ENCODE measurements around the gene PLAC1.

Gene PLAC1

DNA sequence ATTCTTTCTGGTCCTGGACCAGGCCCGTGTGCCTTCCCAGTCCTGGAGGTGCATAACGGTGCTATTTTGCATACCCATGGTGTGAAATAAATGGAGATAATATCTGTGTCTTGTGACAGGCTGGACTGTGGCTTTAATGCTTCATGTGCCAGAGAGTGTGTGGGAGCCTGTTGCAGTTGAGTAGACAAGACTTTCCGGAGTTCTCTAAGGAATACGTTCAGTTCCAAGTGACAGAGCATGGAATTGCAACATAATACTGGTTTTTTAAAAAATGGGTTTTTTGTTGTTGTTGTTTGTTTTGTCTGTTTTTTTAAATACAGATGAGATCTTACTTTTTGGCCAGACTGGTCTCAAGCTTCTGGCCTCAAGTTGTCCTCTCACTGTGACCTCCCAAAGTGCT is 124.3 kb downstream of the PLAC1 start:
- no peak for DNase-seq

DNA sequence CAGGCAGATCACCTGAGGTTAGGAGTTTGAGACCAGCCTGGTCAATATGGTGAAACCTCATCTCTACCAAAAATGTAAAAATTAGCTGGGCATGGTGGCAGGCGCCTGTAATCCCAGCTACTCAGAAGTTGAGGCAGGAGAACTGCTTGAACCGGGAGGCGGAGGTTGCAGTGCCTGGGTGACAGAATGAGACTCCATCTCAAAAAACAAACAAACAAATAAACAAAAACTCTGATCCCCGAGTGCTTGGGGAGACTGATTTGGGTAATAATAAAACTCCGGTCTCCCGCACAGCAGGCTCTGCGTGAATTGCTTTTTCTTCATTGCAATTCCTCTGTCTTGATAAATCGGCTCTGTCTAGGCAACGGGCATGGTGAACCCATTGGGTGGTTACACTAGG is 124.9 kb downstream of the PLAC1 start:
- no peak for DNase-seq

DNA sequence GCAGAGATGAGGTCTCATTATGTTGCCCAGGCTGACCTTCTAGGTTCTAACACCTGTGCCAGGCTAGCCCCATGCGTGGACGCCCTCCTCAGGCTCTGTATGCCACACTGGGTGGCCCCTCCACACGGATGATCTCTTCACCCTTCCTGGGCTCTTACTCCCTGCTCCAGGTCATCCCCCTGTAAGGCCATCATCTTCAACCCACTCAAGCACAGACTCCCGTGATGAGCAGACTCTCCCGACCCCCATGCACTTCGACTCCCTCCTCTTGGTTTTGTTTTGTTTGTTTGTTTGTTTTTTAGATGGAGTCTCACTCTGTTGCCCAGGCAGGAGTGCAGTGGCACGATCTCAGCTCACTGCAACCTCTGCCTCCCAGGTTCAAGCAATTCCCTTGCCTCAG is 127.4 kb downstream of the PLAC1 start:
- DNase-seq: no peak

DNA sequence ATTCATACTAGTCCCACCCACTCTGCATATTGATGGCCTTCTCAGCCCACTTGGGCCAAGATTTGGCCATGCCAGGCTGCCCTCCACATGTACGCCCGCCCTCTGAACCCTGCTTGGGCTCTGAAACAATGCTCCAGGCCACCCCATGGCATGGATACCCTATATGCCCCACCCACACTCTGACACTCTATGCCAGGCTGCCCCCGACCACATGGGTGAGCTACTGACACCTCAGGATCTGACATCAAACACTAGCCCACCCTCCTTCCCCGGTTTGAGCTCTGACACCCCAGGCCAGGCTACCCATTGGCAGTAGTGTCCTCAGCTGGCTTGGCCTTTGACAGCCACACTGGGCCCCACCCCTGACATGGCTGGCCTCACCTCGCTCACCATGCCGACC is 128.8 kb downstream of the PLAC1 start:
- DNase-seq: no peak

DNA sequence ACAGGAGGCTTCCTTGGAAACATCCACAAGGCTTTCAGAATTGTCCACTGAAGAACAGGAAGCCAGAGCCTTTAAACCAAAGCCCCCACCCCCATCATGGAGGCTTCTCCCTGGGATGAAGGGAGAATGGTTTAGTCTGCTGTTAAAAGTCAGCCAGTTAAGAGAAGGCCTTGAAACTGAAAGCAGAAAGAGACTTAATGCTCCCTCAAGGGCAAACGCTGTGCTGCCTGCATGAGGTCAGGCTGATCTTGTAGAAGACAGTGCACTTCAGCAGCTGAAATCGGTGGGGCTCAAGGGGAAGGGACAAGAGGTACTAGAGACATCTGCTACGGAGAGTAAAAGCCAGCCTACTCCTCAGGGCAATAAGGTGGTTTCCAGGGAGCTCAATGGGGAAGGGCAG is 129.3 kb downstream of the PLAC1 start:
- DNase-seq: no peak

DNA sequence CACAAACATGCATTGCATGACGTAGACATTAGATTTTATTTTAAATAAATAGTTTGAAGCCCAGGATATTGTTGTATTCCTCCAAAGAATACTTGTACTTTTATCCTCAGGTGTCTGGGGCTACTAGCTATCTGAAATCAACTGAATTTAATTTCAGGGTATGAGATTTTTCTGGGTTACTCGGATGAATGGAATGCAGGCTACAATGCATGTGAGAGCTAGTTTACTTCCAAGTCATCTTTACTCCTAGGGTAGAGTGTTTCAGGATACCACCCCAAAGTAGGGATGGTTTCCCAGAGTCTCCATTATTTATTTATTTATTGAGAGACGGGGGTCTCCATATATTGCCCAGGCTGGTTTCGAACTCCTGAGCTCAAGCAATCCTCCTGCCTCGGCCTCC is 131.9 kb downstream of the PLAC1 start:
- DNase-seq: no peak

DNA sequence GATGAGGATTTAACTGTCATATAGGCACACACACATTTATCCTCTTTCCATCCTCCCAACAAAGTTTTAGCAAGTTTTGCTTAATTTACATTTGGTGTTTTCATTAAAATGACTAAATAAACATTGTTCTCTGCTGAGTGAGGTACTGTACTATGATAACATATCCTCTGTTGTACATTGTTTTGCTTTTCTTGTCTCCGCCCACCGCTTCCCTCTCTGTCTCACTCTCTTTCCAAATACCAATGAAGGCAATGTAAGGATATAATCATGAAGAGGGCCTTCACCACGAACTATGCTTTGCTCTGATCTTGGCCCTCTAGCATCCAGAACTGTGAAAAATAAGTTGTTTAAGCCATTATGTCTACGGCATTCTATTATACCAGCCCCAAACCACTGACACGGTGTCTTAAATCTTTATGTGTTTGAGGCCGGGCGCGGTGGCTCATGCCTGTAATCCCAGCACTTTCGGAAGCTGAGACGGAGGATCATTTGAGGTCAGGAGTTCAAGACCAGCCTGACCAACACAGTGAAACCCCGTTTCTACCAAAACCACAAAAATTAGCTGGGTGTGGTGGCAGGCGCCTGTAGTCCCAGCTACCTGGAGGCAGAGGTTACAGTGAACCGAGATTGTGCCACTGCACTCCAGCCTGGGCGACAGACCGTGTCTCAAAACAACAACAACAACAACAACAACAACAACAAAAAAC is 133.0 kb downstream of the PLAC1 start:
- peak; percentile 3 for DNase-seq

DNA sequence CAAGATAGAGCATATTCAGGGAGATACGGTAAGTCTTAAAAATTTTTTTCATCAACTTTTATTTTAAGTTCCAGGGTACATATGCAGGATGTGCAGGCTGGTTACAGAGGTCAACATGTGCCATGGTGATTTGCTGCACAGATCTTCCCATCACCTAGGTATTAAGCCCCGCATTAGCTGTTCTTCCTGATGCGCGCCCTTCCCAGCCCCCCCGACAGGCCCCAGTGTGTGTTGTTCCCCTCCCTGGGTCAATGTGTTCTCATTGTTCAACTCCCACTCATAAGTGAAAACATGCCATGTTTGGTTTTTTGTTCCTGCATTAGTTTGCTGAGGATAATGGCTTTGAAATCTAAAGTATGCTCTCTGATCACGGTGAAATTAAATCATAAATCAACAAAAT is 134.1 kb downstream of the PLAC1 start:
- no peak for DNase-seq

DNA sequence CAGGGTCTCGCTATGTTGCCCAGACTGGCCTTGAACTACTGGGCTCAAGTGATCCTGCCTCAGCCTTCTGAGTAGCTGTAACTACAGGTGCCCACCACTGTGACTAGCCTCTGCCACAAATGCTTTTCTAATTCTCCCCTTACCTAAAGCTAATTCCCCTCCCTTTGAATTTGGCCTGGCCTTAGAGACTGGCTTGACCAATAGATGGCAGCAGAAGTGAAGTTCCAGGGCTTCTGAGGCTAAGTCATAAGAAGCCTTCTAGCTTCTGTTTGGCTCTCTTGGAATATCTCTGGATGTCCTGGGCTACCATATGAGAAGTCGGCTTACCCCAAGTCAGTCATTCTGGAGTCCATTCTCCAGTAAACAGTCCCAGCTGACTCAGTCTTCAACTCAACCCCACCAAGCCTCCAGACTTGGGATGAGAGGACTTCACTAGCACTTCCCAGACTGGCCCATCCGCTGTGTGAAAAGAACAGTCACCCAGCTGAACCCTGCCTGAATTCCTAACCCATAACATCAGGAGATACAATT is 137.3 kb downstream of the PLAC1 start:
- peak; percentile 48 for DNase-seq
